Measurements from ENCODE around the gene METTL9. TPM values are rescaled to one million over a fixed set of nuclear protein-coding genes. Genes with fewer than 3 reads are reported as not detected.

The METTL9 gene
- total and polyA plus RNA-seq, 2 experiments from 2014 or later: 72.5 to 152 TPM

- no peaks in the 10 kb centered on the region for H3K79me2 ChIP-seq (replicated peaks; ENCODE audit: insufficient read depth)
- H3K36me3 Mint-ChIP-seq (ENCODE audit: low read depth): no peaks in the 10 kb centered on the region
- DNase-seq (ENCODE audit: low spot score): no peak
- no peak overlapping the region for H3K4me3 ChIP-seq
- H3F3A ChIP-seq (replicated peaks; ENCODE audit: low read depth): no peaks in the 10 kb centered on the region; the same call in 1 of the 2 replicates
- H3K4me1 ChIP-seq (ENCODE audit: insufficient read depth): no peaks in the 10 kb centered on the region
- no peak overlapping the region for H3K27ac ChIP-seq (ENCODE audit: low read depth)
- TF ChIP-seq STAT1 (IDR thresholded peaks at IDR 0.05; ENCODE audit: unreplicated experiment): no peak
- TF ChIP-seq ZNF114 (CRISPR knock-in tag; IDR thresholded peaks at IDR 0.05): no peak
- TF ChIP-seq ZNF331 (CRISPR knock-in tag; IDR thresholded peaks at IDR 0.05; ENCODE audit: low read depth): no peak
- TF ChIP-seq NANOG (IDR thresholded peaks at IDR 0.05; ENCODE audit: borderline replicate concordance): no peak
- TF ChIP-seq ZNF462 (CRISPR knock-in tag; IDR thresholded peaks at IDR 0.05): no peak
- no peak for TF ChIP-seq CREB1 (CRISPR knock-in tag; IDR thresholded peaks at IDR 0.05; ENCODE audit: low read depth)
- no peak for TF ChIP-seq EZH2 (IDR thresholded peaks at IDR 0.05; ENCODE audit: low read depth, unreplicated experiment)
- no peak for TF ChIP-seq REST (IDR thresholded peaks at IDR 0.05; ENCODE audit: unreplicated experiment)
- no peak for TF ChIP-seq JUNB (IDR thresholded peaks at IDR 0.05; ENCODE audit: unreplicated experiment)
- no peak for TF ChIP-seq POLR2AphosphoS5 (IDR thresholded peaks at IDR 0.05; ENCODE audit: low read depth)
- TF ChIP-seq EZH2phosphoT487 (IDR thresholded peaks at IDR 0.05; ENCODE audit: unreplicated experiment): no peak
- no peak for TF ChIP-seq ETS1 (IDR thresholded peaks at IDR 0.05)
- TF ChIP-seq CTCF (conservative IDR thresholded peaks at IDR 0.05; ENCODE audit: low read depth in 2 of 2): no peak
- H2AFZ ChIP-seq: no peak overlapping the region
- H3K27me3 ChIP-seq (ENCODE audit: insufficient read depth): 0 out of 2 replicates have a peak, but pooled peaks cover under 1% of the 10 kb centered on the region
- no peak overlapping the region for H3K4me2 ChIP-seq
- no peak overlapping the region for H3K4me3 Mint-ChIP-seq
- no peaks in the 10 kb centered on the region for H3K36me3 ChIP-seq (ENCODE audit: insufficient read depth)
- no peak overlapping the region for H3K27ac Mint-ChIP-seq
- H3K27me3 Mint-ChIP-seq (ENCODE audit: insufficient read depth, low read depth, poor library complexity): peaks cover 11% of the 10 kb centered on the region
- H4K20me1 ChIP-seq (replicated peaks; ENCODE audit: insufficient read depth): no peaks in the 10 kb centered on the region
- no peaks in the 10 kb centered on the region for H3K9me2 ChIP-seq (ENCODE audit: insufficient read depth)
- no peak for ATAC-seq
- no peaks in the 10 kb centered on the region for H3K9me3 Mint-ChIP-seq
- no peaks in the 10 kb centered on the region for H3K4me1 Mint-ChIP-seq
Measured at GRCh38 chr16:21560462-21560861, 38.9 kb upstream of the METTL9 start.

Data from GM23338 (cell line).